Thoracic aorta (tissue), 2 donors: ENCODE results near the gene DOCK10. TPM values are rescaled to one million over a fixed set of nuclear protein-coding genes. Genes with fewer than 3 reads are reported as not detected.

Source experiments
- ATAC-seq: fragments of 150-250 bp; one replicate; pipeline ENCODE4 v1.8.0; 2017; ENCODE audit warnings: low read depth; ENCODE audit not compliant: insufficient number of reproducible peaks, low FRiP score
- DNase-seq: peaks from one replicate; pipeline ENCODE4 v3.0.0-alpha.2; 2020; ENCODE audit warnings: low spot score
- H3K27ac ChIP-seq, 2 donors: fragments of 200-600 bp; sonication (generic); 1 replicate in 1 of 2; 2 replicates in 1 of 2; pipeline ENCODE4 v1.5.1; 2016; ENCODE audit warnings: mild to moderate bottlenecking in 2 of 2, moderate library complexity in 2 of 2
- H3K27me3 ChIP-seq: fragments of 200-600 bp; sonication (generic); replicated peaks from 2 replicates; pipeline ENCODE4 v1.6.0; 2016; ENCODE audit warnings: mild to moderate bottlenecking; ENCODE audit not compliant: insufficient read depth
- H3K36me3 ChIP-seq: fragments of 200-600 bp; sonication (generic); one replicate; pipeline ENCODE4 v1.5.1; 2016
- H3K4me1 ChIP-seq, 2 donors: fragments of 200-600 bp; sonication (generic); 1 replicate in 1 of 2; 2 replicates in 1 of 2; pipeline versions ENCODE4 v1.5.1 to v1.6.0; 2016; ENCODE audit warnings: low read depth in 2 of 2, mild to moderate bottlenecking in 1 of 2; ENCODE audit not compliant: control insufficient read depth in 1 of 2
- H3K4me3 ChIP-seq: fragments of 200-600 bp; sonication (generic); 2 replicates; pipeline ENCODE4 v1.5.1; 2016; ENCODE audit warnings: mild to moderate bottlenecking
- H3K9me3 ChIP-seq: fragments of 200-600 bp; sonication (generic); 2 replicates; pipeline ENCODE4 v1.5.1; 2016
- total RNA-seq, 2 donors: library from RNA; depleted of rRNA; stranded (reverse); fragments of >200 nt; gene quantifications; one replicate each; pipeline versions ENCODE4 v1.1.0 to v1.2.3, GENCODE V29; 2016
- TF ChIP-seq, protein P1 (sequence below): fragments of 200-600 bp; sonication (generic); IDR thresholded peaks from one replicate; pipeline ENCODE4 v1.5.1; 2019; ENCODE audit warnings: antibody characterized with exemption

DOCK10 gene
- total RNA-seq, 2 donors from 2014 or later: 44.9 to 53.0 TPM

DNA sequence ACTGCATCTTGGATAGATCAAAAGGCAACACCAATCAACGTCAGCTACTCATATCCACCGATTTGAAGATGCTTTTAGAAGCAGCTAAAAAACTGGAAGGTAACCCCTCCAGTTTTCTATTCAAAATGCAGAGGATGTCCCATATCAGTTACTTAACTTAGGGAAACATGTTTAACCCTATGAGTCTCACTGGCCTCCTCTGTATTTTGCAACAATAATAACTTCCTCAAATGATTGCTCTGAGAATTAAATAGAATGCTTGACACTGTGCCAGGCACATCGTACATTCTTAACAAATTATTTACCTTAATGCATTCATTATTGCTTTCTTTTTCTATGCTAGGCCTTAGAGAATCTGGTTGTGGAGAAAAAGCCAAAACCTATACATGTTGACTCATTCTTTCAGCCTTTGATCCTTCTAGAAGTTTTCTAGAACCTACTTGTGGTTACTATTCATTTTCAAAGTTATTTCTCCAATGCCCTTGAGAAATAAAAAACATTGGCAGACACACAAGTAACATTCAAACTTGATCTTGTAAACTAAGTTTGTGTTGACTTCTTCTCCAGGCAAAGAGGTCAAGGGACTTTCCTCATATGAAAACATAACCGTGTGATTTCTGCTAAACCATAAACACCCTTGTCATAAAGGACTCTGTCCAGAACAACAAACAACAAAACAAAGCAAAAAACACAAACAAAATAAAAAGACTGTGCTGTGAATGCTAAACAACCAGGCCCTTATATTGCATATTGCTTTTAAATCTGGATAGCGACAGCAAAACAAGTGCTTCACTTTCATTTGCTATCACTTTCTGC, 4.6 kb downstream of the DOCK10 start:
- no peak overlapping the region for H3K27ac ChIP-seq
- H3K36me3 ChIP-seq: no peaks in the 10 kb centered on the region
- peaks cover 0 to 7% of the 10 kb centered on the region in 2 donors for H3K4me1 ChIP-seq
- no peaks in the 10 kb centered on the region for H3K9me3 ChIP-seq
- no peaks in the 10 kb centered on the region for H3K27me3 ChIP-seq
- DNase-seq (no peak), ATAC-seq (no peak)
- TF ChIP-seq, protein P1, sequence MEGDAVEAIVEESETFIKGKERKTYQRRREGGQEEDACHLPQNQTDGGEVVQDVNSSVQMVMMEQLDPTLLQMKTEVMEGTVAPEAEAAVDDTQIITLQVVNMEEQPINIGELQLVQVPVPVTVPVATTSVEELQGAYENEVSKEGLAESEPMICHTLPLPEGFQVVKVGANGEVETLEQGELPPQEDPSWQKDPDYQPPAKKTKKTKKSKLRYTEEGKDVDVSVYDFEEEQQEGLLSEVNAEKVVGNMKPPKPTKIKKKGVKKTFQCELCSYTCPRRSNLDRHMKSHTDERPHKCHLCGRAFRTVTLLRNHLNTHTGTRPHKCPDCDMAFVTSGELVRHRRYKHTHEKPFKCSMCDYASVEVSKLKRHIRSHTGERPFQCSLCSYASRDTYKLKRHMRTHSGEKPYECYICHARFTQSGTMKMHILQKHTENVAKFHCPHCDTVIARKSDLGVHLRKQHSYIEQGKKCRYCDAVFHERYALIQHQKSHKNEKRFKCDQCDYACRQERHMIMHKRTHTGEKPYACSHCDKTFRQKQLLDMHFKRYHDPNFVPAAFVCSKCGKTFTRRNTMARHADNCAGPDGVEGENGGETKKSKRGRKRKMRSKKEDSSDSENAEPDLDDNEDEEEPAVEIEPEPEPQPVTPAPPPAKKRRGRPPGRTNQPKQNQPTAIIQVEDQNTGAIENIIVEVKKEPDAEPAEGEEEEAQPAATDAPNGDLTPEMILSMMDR: no peak
- no peak overlapping the region for H3K4me3 ChIP-seq

DNA sequence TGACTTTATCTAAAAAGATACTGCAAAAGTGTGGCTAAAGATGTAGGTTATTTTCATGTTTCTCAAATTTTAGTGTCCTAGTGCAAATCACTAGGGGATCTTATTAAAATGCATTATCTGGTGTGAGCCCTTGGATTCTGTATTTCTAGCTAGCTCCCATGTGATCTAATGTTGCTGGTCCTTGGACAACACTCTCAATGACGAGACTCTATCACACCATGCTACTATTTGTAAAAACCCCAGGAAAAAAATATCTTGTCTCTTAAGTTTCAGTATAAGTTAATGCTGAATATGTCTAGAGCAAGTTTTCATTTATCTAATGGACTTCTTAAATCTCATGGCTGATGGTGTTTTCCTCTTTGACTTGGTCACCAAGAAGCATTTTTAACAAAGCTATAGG, 5.8 kb downstream of the DOCK10 start:
- TF ChIP-seq, protein P1: no peak
- Histone ChIP-seq H3K4me1 (peaks cover 0 to 7% of the 10 kb centered on the region in 2 donors), H3K36me3 (no peaks in the 10 kb centered on the region), H3K27me3 (no peaks in the 10 kb centered on the region), H3K9me3 (no peaks in the 10 kb centered on the region), H3K27ac (no peak overlapping the region), H3K4me3 (no peak overlapping the region)
- DNase-seq (no peak), ATAC-seq (no peak)

DNA sequence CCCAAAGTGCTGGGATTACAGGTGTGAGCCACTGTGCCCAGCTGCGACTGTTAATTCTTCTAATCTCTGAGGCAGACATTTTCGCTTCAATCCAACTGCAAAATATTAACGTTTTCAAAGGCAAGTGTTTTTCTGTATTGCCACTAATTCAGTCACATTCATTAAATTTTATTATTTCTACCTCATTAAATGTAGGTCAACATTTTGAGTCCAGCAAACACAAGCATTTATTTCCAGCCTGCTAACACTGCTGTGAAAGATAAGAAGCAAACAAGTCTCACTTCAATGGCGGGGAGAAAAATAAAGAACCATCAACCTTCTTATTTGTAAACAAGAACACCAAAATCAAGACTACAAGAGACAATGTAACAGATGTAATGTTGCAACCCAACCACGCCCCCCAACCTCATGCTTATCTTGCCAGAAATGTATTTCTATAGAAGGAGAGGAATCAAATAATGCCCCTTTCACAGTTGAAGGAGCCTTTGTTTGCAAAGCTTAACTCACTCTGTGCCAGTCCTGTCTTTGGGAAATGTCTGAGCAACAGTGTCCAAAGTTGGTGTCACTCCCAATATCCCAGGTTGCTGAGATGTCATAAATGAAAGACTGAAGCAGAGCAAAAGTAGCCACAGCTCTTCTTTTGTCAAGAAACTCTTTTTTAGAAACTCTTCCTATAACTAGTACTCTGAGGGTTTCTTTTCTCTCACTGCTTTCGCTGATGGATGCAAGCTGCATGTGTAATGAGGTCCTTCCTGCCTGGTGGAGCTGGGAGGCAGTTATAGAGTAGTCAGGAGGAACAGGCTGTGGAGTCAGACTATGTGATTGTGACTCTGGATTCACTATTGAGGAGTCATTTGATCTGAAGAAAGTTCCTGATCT, 8.6 kb downstream of the DOCK10 start:
- Histone ChIP-seq H3K4me3 (no peak overlapping the region), H3K36me3 (no peaks in the 10 kb centered on the region), H3K27me3 (no peaks in the 10 kb centered on the region), H3K27ac (no peak overlapping the region), H3K9me3 (no peaks in the 10 kb centered on the region), H3K4me1 (no peaks in the 10 kb centered on the region)
- no peak for ATAC-seq
- TF ChIP-seq, protein P1: no peak
- no peak for DNase-seq

DNA sequence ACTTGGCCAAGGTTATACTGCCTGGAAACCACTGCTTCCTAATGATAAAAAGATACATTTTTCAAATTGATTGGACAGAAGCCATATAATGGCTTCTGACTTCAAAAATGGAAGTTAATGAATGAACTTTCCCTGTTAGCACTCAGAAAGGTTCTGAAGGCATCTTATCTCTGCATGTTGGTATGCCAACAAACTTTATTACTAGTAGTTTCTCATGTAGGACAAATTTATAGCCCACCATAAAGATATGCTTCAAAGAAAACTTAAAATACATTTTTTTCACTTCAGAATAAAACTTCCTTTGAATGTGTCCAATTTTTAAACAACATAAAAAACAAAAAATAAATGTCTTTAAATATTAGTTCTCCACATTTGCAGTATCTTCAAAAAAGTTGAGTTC, 10.0 kb downstream of the DOCK10 start:
- Histone ChIP-seq H3K9me3 (no peaks in the 10 kb centered on the region), H3K27me3 (no peaks in the 10 kb centered on the region), H3K4me3 (no peak overlapping the region), H3K4me1 (no peaks in the 10 kb centered on the region), H3K27ac (no peak overlapping the region), H3K36me3 (no peaks in the 10 kb centered on the region)
- DNase-seq: no peak
- TF ChIP-seq, protein P1: no peak
- ATAC-seq: no peak

DNA sequence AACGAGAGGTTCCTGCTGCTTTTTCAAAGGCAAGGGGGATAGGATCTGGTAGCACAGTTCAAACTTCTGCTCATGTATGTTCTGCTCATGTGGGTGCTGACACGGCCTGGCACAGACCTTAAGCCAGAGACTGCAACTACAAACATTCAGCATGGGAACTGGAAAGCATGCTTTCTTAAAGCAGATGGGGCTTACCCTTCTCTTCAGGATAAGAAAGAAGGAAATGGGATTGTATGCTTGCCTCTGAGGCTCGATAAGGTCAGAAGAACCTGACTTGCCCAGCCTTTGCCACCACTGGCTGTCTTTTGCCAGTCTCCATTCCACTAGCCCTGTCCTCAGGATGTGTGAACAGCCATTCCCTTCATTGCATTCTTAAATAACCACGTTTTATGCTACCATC, 10.7 kb downstream of the DOCK10 start:
- Histone ChIP-seq H3K27ac (no peak overlapping the region), H3K9me3 (no peaks in the 10 kb centered on the region), H3K36me3 (no peaks in the 10 kb centered on the region), H3K4me3 (no peak overlapping the region), H3K4me1 (no peaks in the 10 kb centered on the region), H3K27me3 (no peaks in the 10 kb centered on the region)
- TF ChIP-seq, protein P1: no peak
- no peak for DNase-seq
- no peak for ATAC-seq
